IMR-90 (cell line): Measurements from ENCODE around the gene ATP1B1.

Experiments
- BHLHE40 ChIP-seq: fragments of 150-350 bp; IDR thresholded peaks from 2 replicates; pipeline ENCODE4 v1.6.1; 2016; ENCODE audit warnings: mild to moderate bottlenecking, low read depth, low read length
- CEBPB ChIP-seq: IDR thresholded peaks from 2 replicates; pipeline ENCODE4 v1.6.1; 2012; ENCODE audit warnings: low read depth, low read length, improper control_type of control experiment
- FOS ChIP-seq: fragments of 150-350 bp; IDR thresholded peaks from 2 replicates; pipeline ENCODE4 v1.6.1; 2016; ENCODE audit warnings: low read depth, low read length
- MAFK ChIP-seq: IDR thresholded peaks from 2 replicates; pipeline ENCODE4 v1.6.1; 2012; ENCODE audit warnings: low read depth, low read length, improper control_type of control experiment
- MAZ ChIP-seq: IDR thresholded peaks from 2 replicates; pipeline ENCODE4 v1.6.1; 2012; ENCODE audit warnings: low read depth, mild to moderate bottlenecking, low read length, improper control_type of control experiment, moderate library complexity, borderline replicate concordance
- MXI1 ChIP-seq: IDR thresholded peaks from 2 replicates; pipeline ENCODE4 v1.6.1; 2012; ENCODE audit warnings: low read depth, mild to moderate bottlenecking, low read length, moderate library complexity, borderline replicate concordance
- POLR2A ChIP-seq: IDR thresholded peaks from 2 replicates; pipeline ENCODE4 v1.6.1; 2012; ENCODE audit warnings: mild to moderate bottlenecking, low read depth, low read length
- RAD21 ChIP-seq: IDR thresholded peaks from 2 replicates; pipeline ENCODE4 v1.6.1; 2012; ENCODE audit warnings: low read length, improper control_type of control experiment
- SMC3 ChIP-seq: fragments of 150-350 bp; IDR thresholded peaks from 2 replicates; pipeline ENCODE4 v1.6.1; 2016; ENCODE audit warnings: low read depth, mild to moderate bottlenecking, antibody characterized with exemption, low read length, moderate library complexity
- TF ChIP-seq, protein P1 (sequence below): conservative IDR thresholded peaks from 2 replicates; pipeline ENCODE4 v1.5.1; 2012; ENCODE audit warnings: mild to moderate bottlenecking, low read depth, low read length, improper control_type of control experiment
- TF ChIP-seq, protein P2 (sequence below): fragments of 150-350 bp; IDR thresholded peaks from 2 replicates; pipeline ENCODE4 v1.6.1; 2016; ENCODE audit warnings: low read depth, mild to moderate bottlenecking, low read length, moderate library complexity, borderline replicate concordance
- TF ChIP-seq, protein P3 (sequence below): fragments of 150-350 bp; IDR thresholded peaks from 2 replicates; pipeline ENCODE4 v1.6.1; 2017; ENCODE audit warnings: mild to moderate bottlenecking, antibody characterized with exemption, low read length, low read depth

DNA sequence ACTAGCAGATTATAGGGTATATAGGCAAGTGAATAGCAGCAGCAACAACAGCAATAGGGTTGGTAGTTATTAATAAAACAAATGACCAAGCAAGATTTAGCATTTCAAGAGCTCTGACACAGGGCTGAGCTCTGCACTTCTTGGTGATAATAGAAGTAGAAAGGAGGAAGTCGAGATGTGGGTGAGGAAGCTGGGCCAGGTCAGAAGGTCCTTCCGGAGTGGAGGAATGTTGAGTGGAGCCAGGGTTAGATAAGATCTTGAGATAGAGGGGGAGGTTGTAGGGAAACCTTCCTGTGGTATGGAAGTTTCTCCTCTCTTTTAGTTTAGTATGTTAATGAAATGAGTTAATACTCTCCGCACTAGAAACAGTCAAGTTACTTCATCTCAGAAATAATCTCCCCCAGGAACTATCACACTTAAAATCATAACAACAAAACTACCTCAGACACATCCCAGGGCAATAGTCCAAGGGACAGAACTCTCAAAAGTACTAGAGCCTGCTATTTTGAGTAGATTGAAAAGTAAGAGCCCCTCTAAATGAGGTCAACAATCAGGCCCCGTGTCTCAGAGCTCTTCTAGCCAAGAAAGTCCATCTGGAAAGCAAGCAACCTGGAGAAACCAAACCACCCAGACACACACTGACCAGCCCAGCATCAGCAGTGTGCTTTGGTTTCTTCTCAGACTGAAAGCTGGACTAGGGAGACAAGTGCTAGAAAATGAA lies 45.4 kb upstream of the ATP1B1 start:
- TF ChIP-seq, protein P1, sequence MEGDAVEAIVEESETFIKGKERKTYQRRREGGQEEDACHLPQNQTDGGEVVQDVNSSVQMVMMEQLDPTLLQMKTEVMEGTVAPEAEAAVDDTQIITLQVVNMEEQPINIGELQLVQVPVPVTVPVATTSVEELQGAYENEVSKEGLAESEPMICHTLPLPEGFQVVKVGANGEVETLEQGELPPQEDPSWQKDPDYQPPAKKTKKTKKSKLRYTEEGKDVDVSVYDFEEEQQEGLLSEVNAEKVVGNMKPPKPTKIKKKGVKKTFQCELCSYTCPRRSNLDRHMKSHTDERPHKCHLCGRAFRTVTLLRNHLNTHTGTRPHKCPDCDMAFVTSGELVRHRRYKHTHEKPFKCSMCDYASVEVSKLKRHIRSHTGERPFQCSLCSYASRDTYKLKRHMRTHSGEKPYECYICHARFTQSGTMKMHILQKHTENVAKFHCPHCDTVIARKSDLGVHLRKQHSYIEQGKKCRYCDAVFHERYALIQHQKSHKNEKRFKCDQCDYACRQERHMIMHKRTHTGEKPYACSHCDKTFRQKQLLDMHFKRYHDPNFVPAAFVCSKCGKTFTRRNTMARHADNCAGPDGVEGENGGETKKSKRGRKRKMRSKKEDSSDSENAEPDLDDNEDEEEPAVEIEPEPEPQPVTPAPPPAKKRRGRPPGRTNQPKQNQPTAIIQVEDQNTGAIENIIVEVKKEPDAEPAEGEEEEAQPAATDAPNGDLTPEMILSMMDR: no peak
- TF ChIP-seq POLR2A: no peak
- no peak for TF ChIP-seq BHLHE40
- no peak for TF ChIP-seq MXI1
- no peak for TF ChIP-seq MAFK
- no peak for TF ChIP-seq MAZ
- TF ChIP-seq, protein P2, sequence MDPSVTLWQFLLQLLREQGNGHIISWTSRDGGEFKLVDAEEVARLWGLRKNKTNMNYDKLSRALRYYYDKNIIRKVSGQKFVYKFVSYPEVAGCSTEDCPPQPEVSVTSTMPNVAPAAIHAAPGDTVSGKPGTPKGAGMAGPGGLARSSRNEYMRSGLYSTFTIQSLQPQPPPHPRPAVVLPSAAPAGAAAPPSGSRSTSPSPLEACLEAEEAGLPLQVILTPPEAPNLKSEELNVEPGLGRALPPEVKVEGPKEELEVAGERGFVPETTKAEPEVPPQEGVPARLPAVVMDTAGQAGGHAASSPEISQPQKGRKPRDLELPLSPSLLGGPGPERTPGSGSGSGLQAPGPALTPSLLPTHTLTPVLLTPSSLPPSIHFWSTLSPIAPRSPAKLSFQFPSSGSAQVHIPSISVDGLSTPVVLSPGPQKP: no peak
- TF ChIP-seq CEBPB: no peak
- no peak for TF ChIP-seq RAD21
- no peak for TF ChIP-seq SMC3
- TF ChIP-seq FOS: no peak
- TF ChIP-seq, protein P3, sequence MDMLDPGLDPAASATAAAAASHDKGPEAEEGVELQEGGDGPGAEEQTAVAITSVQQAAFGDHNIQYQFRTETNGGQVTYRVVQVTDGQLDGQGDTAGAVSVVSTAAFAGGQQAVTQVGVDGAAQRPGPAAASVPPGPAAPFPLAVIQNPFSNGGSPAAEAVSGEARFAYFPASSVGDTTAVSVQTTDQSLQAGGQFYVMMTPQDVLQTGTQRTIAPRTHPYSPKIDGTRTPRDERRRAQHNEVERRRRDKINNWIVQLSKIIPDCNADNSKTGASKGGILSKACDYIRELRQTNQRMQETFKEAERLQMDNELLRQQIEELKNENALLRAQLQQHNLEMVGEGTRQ: no peak
